H9 (cell line): ENCODE results near the gene RMND5A. TPM values are rescaled to one million over a fixed set of nuclear protein-coding genes. Genes with fewer than 3 reads are reported as not detected.

ENCODE experiments used
- DNase-seq: peaks from one replicate; pipeline ENCODE4 v3.0.0-alpha.2; 2017
- H2AFZ ChIP-seq: one replicate; pipeline ENCODE4 v1.6.1; 2013; ENCODE audit warnings: mild to moderate bottlenecking, low read length, control low read depth, moderate library complexity
- H2AK5ac ChIP-seq: 2 replicates; pipeline ENCODE4 v1.6.1; 2013; ENCODE audit warnings: low read length, control low read depth, mixed read lengths; ENCODE audit not compliant: insufficient read length
- H2BK120ac ChIP-seq: one replicate; pipeline ENCODE4 v1.6.1; 2013; ENCODE audit warnings: low read depth, mild to moderate bottlenecking, low read length, control low read depth, inconsistent platforms; ENCODE audit not compliant: poor library complexity, severe bottlenecking
- H2BK12ac ChIP-seq: 2 replicates; pipeline ENCODE4 v1.6.1; 2013; ENCODE audit warnings: low read length, control low read depth, mixed read lengths, low read depth; ENCODE audit not compliant: insufficient read length
- H2BK15ac ChIP-seq: 2 replicates; pipeline ENCODE4 v1.6.1; 2013; ENCODE audit warnings: low read depth, low read length, control low read depth
- H2BK20ac ChIP-seq: one replicate; pipeline ENCODE4 v1.6.1; 2013; ENCODE audit warnings: low read depth, mild to moderate bottlenecking, low read length, control low read depth, inconsistent platforms; ENCODE audit not compliant: poor library complexity, severe bottlenecking
- H2BK5ac ChIP-seq: 2 replicates; pipeline ENCODE4 v1.6.1; 2013; ENCODE audit warnings: low read length, control low read depth, mixed read lengths; ENCODE audit not compliant: insufficient read length
- H3K14ac ChIP-seq: 2 replicates; pipeline ENCODE4 v1.6.1; 2013; ENCODE audit warnings: low read length, control low read depth; ENCODE audit not compliant: insufficient read depth
- H3K18ac ChIP-seq: 2 replicates; pipeline ENCODE4 v1.6.1; 2013; ENCODE audit warnings: low read depth, mild to moderate bottlenecking, mixed read lengths, low read length, control low read depth; ENCODE audit not compliant: insufficient read length
- H3K23ac ChIP-seq: 2 replicates; pipeline ENCODE4 v1.6.1; 2013; ENCODE audit warnings: low read length, control low read depth, mixed read lengths, low read depth; ENCODE audit not compliant: insufficient read length
- H3K23me2 ChIP-seq: 2 replicates; pipeline ENCODE4 v1.6.1; 2013; ENCODE audit warnings: low read depth, mild to moderate bottlenecking, mixed read lengths, low read length, control low read depth; ENCODE audit not compliant: insufficient read length, poor library complexity, severe bottlenecking
- H3K27ac ChIP-seq: 2 replicates; pipeline ENCODE4 v1.5.1; 2013; ENCODE audit warnings: low read length, control low read depth, mixed read lengths, low read depth; ENCODE audit not compliant: insufficient read length
- H3K27me3 ChIP-seq: 2 replicates; pipeline ENCODE4 v1.6.1; 2013; ENCODE audit warnings: low read length, control low read depth, inconsistent platforms; ENCODE audit not compliant: insufficient read depth
- H3K4ac ChIP-seq: 2 replicates; pipeline ENCODE4 v1.6.1; 2013; ENCODE audit warnings: low read depth, mild to moderate bottlenecking, control low read depth, inconsistent platforms, low read length, moderate library complexity
- H3K4me1 ChIP-seq: 2 replicates; pipeline ENCODE4 v1.6.1; 2013; ENCODE audit warnings: low read length, control low read depth, inconsistent platforms; ENCODE audit not compliant: insufficient read depth
- H3K4me2 ChIP-seq: 2 replicates; pipeline ENCODE4 v1.6.1; 2013; ENCODE audit warnings: low read length, control low read depth, mixed read lengths; ENCODE audit not compliant: insufficient read length, insufficient read depth
- H3K56ac ChIP-seq: 2 replicates; pipeline ENCODE4 v1.6.1; 2013; ENCODE audit warnings: low read depth, mild to moderate bottlenecking, mixed read lengths, low read length, control low read depth; ENCODE audit not compliant: insufficient read length
- H3K79me1 ChIP-seq: 2 replicates; pipeline ENCODE4 v1.6.1; 2013; ENCODE audit warnings: low read depth, mild to moderate bottlenecking, moderate library complexity, low read length, control low read depth, inconsistent platforms; ENCODE audit not compliant: insufficient read depth, poor library complexity, severe bottlenecking
- H3K79me2 ChIP-seq: 2 replicates; pipeline ENCODE4 v1.6.1; 2013; ENCODE audit warnings: low read length, control low read depth, inconsistent platforms; ENCODE audit not compliant: insufficient read depth
- H3K9ac ChIP-seq: 2 replicates; pipeline ENCODE4 v1.6.1; 2013; ENCODE audit warnings: low read length, control low read depth, mixed read lengths; ENCODE audit not compliant: insufficient read length; ENCODE audit errors: extremely low read depth
- H3K9me3 ChIP-seq: one replicate; pipeline ENCODE4 v1.6.1; 2013; ENCODE audit warnings: low read depth, low read length, inconsistent platforms; ENCODE audit not compliant: control insufficient read depth
- H3T11ph ChIP-seq: one replicate; pipeline ENCODE4 v1.6.1; 2013; ENCODE audit warnings: mild to moderate bottlenecking, low read length, control low read depth, inconsistent platforms
- H4K20me1 ChIP-seq: one replicate; pipeline ENCODE4 v1.6.1; 2013; ENCODE audit not compliant: control insufficient read depth, insufficient read length, insufficient read depth
- H4K5ac ChIP-seq: 2 replicates; pipeline ENCODE4 v1.6.1; 2013; ENCODE audit warnings: low read depth, mild to moderate bottlenecking, mixed read lengths, low read length, control low read depth; ENCODE audit not compliant: insufficient read length
- H4K8ac ChIP-seq: replicated peaks from 2 replicates; pipeline ENCODE4 v1.6.1; 2013; ENCODE audit warnings: low read length, control low read depth, mixed read lengths, low read depth; ENCODE audit not compliant: insufficient read length
- H4K91ac ChIP-seq: 2 replicates; pipeline ENCODE4 v1.6.1; 2013; ENCODE audit warnings: low read depth, mild to moderate bottlenecking, moderate library complexity, mixed read lengths, low read length, control low read depth; ENCODE audit not compliant: insufficient read length
- H3K27ac Mint-ChIP-seq, 3 experiments: 2 replicates in 2 of 3; 3 replicates in 1 of 3; pipeline ENCODE4 v1.8.0; 2020 to 2021; ENCODE audit warnings: mixed read lengths in 3 of 3, mild to moderate bottlenecking in 1 of 3, moderate library complexity in 1 of 3
- H3K27me3 Mint-ChIP-seq: 2 replicates; pipeline ENCODE4 v1.8.0; 2021; ENCODE audit warnings: low read depth, mild to moderate bottlenecking, moderate library complexity, mixed read lengths
- H3K36me3 Mint-ChIP-seq, 3 experiments: 2 replicates in 2 of 3; 3 replicates in 1 of 3; pipeline ENCODE4 v1.8.0; 2020 to 2021; ENCODE audit warnings: low read depth in 3 of 3, mixed read lengths in 3 of 3; ENCODE audit not compliant: insufficient read depth in 1 of 3
- H3K4me1 Mint-ChIP-seq, 2 experiments: 2 replicates each; pipeline ENCODE4 v1.8.0; 2020; ENCODE audit warnings: mixed read lengths in 2 of 2
- H3K4me3 Mint-ChIP-seq, 2 experiments: 2 replicates in 1 of 2; 3 replicates in 1 of 2; pipeline ENCODE4 v1.8.0; 2020 to 2021; ENCODE audit warnings: mild to moderate bottlenecking in 2 of 2, mixed read lengths in 2 of 2, moderate library complexity in 1 of 2
- H3K9me3 Mint-ChIP-seq, 2 experiments: 2 replicates in 1 of 2; 3 replicates in 1 of 2; pipeline ENCODE4 v1.8.0; 2020; ENCODE audit warnings: mild to moderate bottlenecking in 2 of 2, mixed read lengths in 2 of 2, moderate library complexity in 1 of 2
- WGBS: extraction: QIAGEN DNeasy Blood & Tissue Kit; methylation state at CpG from one replicate; pipeline ENCODE4 v1.1.7; 2013; ENCODE audit warnings: missing lambda C conversion rate, low lambda C conversion rate, mixed read lengths; ENCODE audit not compliant: insufficient read length; ENCODE audit errors: extremely low coverage; 5-methylcytosine and 5-hydroxymethylcytosine counted together
- total RNA-seq: library from RNA; stranded (reverse); gene quantifications from 2 replicates; pipeline ENCODE4 v1.2.1, GENCODE V29; 2021
- TF ChIP-seq, protein P1 (sequence below): fragments of 200-600 bp; sonication (generic); conservative IDR thresholded peaks from 3 replicates; pipeline ENCODE4 v1.8.0; 2021; ENCODE audit warnings: antibody characterized with exemption, mild to moderate bottlenecking

RMND5A gene
- total RNA-seq, 1 experiment from 2014 or later, result 48.8 TPM

DNA sequence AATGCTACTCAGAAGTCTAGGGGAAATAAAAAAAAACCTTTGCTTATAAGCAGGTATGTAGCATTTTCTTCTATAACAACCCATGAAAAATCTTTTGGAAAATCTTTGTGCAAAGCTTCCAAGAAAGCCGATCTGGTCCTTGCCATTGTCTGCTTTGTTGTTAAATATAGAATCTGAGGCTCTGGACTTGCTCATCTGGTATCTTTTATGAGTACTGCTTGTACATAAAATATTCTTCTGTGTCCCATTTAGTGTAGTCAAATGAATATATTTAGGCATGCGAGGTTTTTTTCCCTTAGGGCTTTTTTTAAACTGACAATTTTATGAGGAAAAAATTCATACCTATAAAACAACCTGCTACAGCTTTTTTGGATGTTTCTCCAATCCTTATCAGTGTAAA is 45.0 kb upstream of the RMND5A start:
- H3T11ph ChIP-seq, result no peak overlapping the region
- H2BK20ac ChIP-seq, result no peak overlapping the region
- no peaks in the 10 kb centered on the region for H4K20me1 ChIP-seq
- H3K56ac ChIP-seq, result no peak overlapping the region
- no peak overlapping the region for H3K23ac ChIP-seq
- no peak overlapping the region for H2AFZ ChIP-seq
- H4K91ac ChIP-seq, result no peak overlapping the region
- H3K23me2 ChIP-seq, result no peaks in the 10 kb centered on the region
- H3K27ac ChIP-seq, result no peak overlapping the region
- no peak overlapping the region for H2BK5ac ChIP-seq
- no peak overlapping the region for H2BK12ac ChIP-seq
- TF ChIP-seq, protein P1, sequence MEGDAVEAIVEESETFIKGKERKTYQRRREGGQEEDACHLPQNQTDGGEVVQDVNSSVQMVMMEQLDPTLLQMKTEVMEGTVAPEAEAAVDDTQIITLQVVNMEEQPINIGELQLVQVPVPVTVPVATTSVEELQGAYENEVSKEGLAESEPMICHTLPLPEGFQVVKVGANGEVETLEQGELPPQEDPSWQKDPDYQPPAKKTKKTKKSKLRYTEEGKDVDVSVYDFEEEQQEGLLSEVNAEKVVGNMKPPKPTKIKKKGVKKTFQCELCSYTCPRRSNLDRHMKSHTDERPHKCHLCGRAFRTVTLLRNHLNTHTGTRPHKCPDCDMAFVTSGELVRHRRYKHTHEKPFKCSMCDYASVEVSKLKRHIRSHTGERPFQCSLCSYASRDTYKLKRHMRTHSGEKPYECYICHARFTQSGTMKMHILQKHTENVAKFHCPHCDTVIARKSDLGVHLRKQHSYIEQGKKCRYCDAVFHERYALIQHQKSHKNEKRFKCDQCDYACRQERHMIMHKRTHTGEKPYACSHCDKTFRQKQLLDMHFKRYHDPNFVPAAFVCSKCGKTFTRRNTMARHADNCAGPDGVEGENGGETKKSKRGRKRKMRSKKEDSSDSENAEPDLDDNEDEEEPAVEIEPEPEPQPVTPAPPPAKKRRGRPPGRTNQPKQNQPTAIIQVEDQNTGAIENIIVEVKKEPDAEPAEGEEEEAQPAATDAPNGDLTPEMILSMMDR, result no peak
- H3K14ac ChIP-seq, result no peak overlapping the region
- H3K18ac ChIP-seq, result no peak overlapping the region
- H3K4me1 ChIP-seq, result no peaks in the 10 kb centered on the region
- H3K9me3 ChIP-seq, result no peaks in the 10 kb centered on the region
- H3K27me3 ChIP-seq, result no peaks in the 10 kb centered on the region
- Mint-ChIP-seq H3K27me3 (no peaks in the 10 kb centered on the region), H3K36me3 (no peaks in the 10 kb centered on the region; a peak in 1 of 7 replicates), H3K9me3 (no peaks in the 10 kb centered on the region), H3K4me1 (no peaks in the 10 kb centered on the region), H3K4me3 (no peak overlapping the region), H3K27ac (no peak overlapping the region)
- WGBS, result no CpG with 5 or more reads among the region's 2 CpGs
- H2BK15ac ChIP-seq, result no peak overlapping the region
- no peak overlapping the region for H2AK5ac ChIP-seq
- no peak overlapping the region for H2BK120ac ChIP-seq
- H3K4me2 ChIP-seq, result no peak overlapping the region
- H4K5ac ChIP-seq, result no peak overlapping the region
- no peaks in the 10 kb centered on the region for H3K79me1 ChIP-seq
- no peak overlapping the region for H4K8ac ChIP-seq
- no peak overlapping the region for H3K9ac ChIP-seq
- DNase-seq, result no peak
- H3K79me2 ChIP-seq, result no peaks in the 10 kb centered on the region
- no peak overlapping the region for H3K4ac ChIP-seq
